SU-DHL-6 (cell line): ENCODE measurements around the gene KPRP.

Source experiments
- CTCF ChIP-seq: fragments of 200-600 bp; sonication (generic); IDR thresholded peaks from one replicate; pipeline ENCODE4 v1.5.1; 2017; ENCODE audit warnings: antibody characterized with exemption, mild to moderate bottlenecking, low read length, moderate library complexity; ENCODE audit not compliant: insufficient read depth, poor library complexity, severe bottlenecking
- EZH2phosphoT487 ChIP-seq: fragments of 200-600 bp; sonication (generic), shearing (Covaris generic); conservative IDR thresholded peaks from 2 replicates; pipeline ENCODE4 v1.6.1; 2018; ENCODE audit warnings: mild to moderate bottlenecking, antibody characterized with exemption, low read length, moderate library complexity, mixed read lengths

GRCh38 chr1:152745289-152745704, 12.5 kb upstream of the KPRP start:
- TF ChIP-seq CTCF (peak; percentile 18), EZH2phosphoT487 (no peak)
